Erythroblast (primary cell): Measurements from ENCODE around the gene RALGPS1.

Experiments
- GATA1 ChIP-seq: IDR thresholded peaks from 2 replicates; pipeline ENCODE4 v1.6.1; 2011; ENCODE audit warnings: low read depth, mild to moderate bottlenecking, control low read depth, low read length, moderate library complexity
- POLR2A ChIP-seq: IDR thresholded peaks from 2 replicates; pipeline ENCODE4 v1.6.1; 2011; ENCODE audit warnings: mild to moderate bottlenecking, low read length

GRCh38 chr9:127011772-127012171 is 97.2 kb downstream of the RALGPS1 start:
- no peak for TF ChIP-seq POLR2A
- no peak for TF ChIP-seq GATA1
